HG03520 (cell line): ENCODE data around the gene ZDHHC8.

Source experiments
- ATAC-seq: cut with Tn5 transposase; IDR thresholded peaks from one replicate; pipeline ENCODE4 v1.9.1; 2021; ENCODE audit warnings: mild to moderate bottlenecking, moderate library complexity; ENCODE audit not compliant: unreplicated experiment

Gene ZDHHC8

DNA sequence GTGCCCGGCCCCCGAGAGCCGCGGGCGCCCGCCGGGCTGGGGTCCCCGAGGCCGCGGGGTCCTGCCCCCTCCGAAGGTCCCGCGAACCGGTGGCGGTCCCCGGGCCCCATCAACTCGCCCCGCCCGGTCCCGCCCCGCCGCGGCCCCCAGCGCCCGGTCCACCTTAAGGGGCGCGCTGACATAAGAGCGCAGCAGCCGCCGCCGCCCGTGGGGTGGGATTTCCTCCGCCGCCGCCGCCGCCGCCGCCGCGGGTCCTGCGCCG is at the start of gene ZDHHC8:
Gene ZDHHC8 (plus strand): TSS at position 208 of the 262 bp plus-strand sequence. CDS start 144 bp downstream, outside the sequence.
- no peak for ATAC-seq

GRCh38 chr22:20083157-20083890 is 48.3 kb upstream of the ZDHHC8 start:
- ATAC-seq = no peak

- no peak for ATAC-seq
Observed at GRCh38 chr22:20083891-20084546, 47.6 kb upstream of the ZDHHC8 start.

- no peak for ATAC-seq
Observed at GRCh38 chr22:20084547-20085413, 46.8 kb upstream of the ZDHHC8 start.

- ATAC-seq = no peak
Observed at GRCh38 chr22:20085651-20086050, 46.0 kb upstream of the ZDHHC8 start.

- no peak for ATAC-seq
Observed at GRCh38 chr22:20086101-20086599, 45.5 kb upstream of the ZDHHC8 start.

- no peak for ATAC-seq
Observed at GRCh38 chr22:20086763-20087162, 44.8 kb upstream of the ZDHHC8 start.

- ATAC-seq = no peak
Observed at GRCh38 chr22:20087319-20088262, 44.0 kb upstream of the ZDHHC8 start.

- no peak for ATAC-seq
Observed at GRCh38 chr22:20088263-20088648, 43.3 kb upstream of the ZDHHC8 start.

DNA sequence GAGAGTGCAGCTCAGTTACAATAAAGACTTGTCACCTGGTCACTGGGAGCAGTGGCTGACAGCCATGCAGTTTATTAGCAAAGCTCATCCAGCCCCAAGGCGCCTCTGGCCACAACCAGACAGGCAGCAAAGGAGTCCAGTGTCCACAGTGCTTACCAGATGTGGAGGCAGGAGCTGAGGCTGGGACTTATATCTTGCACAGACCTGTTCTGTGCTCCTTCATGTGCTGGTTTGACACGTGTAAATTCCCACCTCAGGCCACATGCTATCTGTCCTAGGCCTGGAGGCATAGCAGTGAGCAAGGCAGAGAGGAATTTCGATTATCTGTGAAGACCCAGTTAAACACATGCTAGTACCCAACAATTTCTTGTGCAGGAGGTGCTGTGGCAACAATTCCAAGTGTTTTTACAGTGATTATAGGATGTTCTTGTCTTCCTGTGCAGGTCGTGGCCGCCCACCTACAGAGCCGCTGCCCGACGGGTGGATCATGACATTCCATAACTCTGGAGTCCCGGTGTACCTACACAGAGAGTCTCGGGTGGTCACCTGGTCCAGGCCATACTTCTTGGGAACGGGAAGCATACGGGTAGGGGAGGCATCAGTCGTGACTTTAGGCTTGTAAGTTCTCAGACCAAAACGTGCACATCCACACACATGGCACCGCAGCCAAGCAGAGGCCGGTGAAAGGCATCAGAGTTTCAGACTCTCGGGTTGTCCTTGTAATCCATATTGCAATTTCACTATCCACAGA is 42.2 kb upstream of the ZDHHC8 start:
- ATAC-seq = no peak

GRCh38 chr22:20089977-20090729 is 41.5 kb upstream of the ZDHHC8 start:
- no peak for ATAC-seq

DNA sequence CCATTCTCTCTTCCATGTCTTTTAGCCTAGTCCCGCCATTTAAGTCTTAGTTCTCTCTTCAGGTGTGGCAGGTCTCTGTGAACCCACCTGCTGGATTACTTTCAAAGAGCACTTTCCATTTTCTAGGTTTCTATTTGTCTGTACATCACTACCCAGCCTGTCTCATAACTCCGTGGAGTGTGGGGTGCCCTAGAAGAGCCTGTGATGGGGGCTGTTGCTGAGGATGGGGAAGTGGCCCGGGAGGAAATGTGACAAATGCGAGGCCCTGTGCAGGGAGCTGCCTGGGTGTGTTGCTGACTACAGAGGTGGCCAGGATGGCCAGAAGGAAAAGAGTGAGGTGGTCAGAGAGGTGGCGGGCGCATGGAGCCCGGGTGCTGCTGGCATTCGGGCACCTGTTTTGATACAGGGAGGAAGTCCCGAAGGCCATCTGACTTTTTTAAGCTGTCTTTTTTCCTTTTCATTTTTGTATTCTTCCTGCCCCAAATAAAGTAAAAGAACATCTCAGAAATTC is 40.8 kb upstream of the ZDHHC8 start:
- ATAC-seq = no peak

GRCh38 chr22:20091690-20092476 is 39.7 kb upstream of the ZDHHC8 start:
- ATAC-seq = no peak

DNA sequence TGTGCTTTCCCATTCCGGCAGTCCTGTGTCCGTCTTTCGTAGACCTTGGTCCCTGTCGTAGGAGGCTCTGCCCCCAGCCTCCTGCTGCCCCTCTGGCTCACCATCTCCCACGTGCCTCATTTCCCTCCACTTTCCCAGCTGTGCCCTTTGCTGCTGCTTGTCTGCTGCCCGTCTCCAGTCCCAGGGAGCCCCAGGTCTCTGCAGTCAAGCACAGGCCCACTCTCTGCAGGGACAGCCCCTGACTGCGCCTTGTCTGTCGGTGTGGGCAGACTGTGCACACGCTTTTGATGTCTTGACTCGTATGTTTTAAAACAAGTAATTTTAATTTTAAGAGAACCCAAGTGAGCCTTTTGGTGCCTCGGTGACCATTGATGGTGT is 39.1 kb upstream of the ZDHHC8 start:
- ATAC-seq = no peak

GRCh38 chr22:20093418-20094196 is 38.0 kb upstream of the ZDHHC8 start:
- no peak for ATAC-seq

DNA sequence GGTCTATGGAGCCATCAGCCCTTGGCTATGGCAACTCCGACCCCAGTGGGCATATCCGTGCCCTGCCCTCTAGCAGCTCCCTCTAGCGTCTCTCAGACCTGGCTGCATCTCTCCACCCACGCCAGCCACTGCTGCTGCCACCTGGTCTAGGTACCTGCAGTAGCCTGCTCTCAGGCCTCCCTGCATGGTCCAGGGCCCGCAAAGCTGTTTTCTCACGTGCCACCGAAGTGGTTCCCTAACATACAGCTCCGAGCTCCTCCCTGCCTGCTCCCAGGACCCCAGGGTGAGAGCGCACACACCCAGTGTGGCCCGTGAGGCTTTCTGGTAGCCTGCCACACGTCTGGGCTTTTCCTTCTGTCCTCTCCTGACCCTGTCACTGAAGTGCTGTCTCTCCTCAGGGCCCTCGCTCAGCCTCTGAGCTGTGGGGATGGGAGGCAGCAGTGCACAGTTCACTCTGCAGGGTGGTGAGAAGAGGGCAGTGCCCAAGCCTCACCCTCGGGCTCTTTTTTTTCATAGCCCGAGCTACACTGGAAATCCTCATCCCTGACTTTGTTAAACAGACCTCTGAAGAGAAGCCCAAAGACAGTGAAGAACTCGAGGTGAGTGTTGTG is 37.3 kb upstream of the ZDHHC8 start:
- ATAC-seq = no peak

GRCh38 chr22:20095521-20095920 is 36.1 kb upstream of the ZDHHC8 start:
- no peak for ATAC-seq
